ENCODE measurements around the gene TNIK.

GRCh38 chr3:171428321-171428787 lies 31.9 kb downstream of the TNIK start:
- TF ChIP-seq CTCF (IDR thresholded peaks at IDR 0.05) (no peak), YY1 (IDR thresholded peaks at IDR 0.05; ENCODE audit: low read depth) (no peak), RAD21 (IDR thresholded peaks at IDR 0.05; ENCODE audit: low read length) (no peak), PBX3 (IDR thresholded peaks at IDR 0.05) (no peak), FOSL2 (IDR thresholded peaks at IDR 0.05; ENCODE audit: borderline replicate concordance, low read depth) (no peak), ZBTB33 (IDR thresholded peaks at IDR 0.05; ENCODE audit: borderline replicate concordance, low read depth) (no peak), POLR2AphosphoS5 (IDR thresholded peaks at IDR 0.05; ENCODE audit: low read depth, low read length) (no peak)
